HG03378 (cell line): ENCODE measurements around the gene PRSS37.
A peak's percentile ranks its signal among the peaks of the same experiment; 100 is the strongest.
"Not testable (repeated sequence)": the region's sequence is repeated elsewhere in the genome, so short reads cannot be mapped to it uniquely, and the experiment has no call there.

ENCODE experiments used
- ATAC-seq: cut with Tn5 transposase; IDR thresholded peaks from one replicate; pipeline ENCODE4 v1.9.1; 2021; ENCODE audit warnings: mild to moderate bottlenecking, moderate library complexity; ENCODE audit not compliant: unreplicated experiment

PRSS37 gene

GRCh38 chr7:141841385-141841784, at the start of gene PRSS37:
PRSS37 (minus strand) TSS chr7:141841485; CDS start chr7:141841049, 436 bp downstream.
- no peak for ATAC-seq

GRCh38 chr7:141889321-141889720, 48.0 kb upstream of the PRSS37 start:
- ATAC-seq = no peak

- peak; percentile 51 for ATAC-seq
These were observed 43.4 kb upstream of the PRSS37 start for GRCh38 chr7:141884539-141885225.

GRCh38 chr7:141880960-141881359, 39.7 kb upstream of the PRSS37 start:
- ATAC-seq = no peak

- ATAC-seq = no peak
These were observed 36.1 kb upstream of the PRSS37 start for GRCh38 chr7:141877365-141877764.

- ATAC-seq = no peak
These were observed 35.1 kb upstream of the PRSS37 start for GRCh38 chr7:141876371-141876770.

- ATAC-seq = no peak
These were observed 34.2 kb upstream of the PRSS37 start for GRCh38 chr7:141875453-141875852.

- no peak for ATAC-seq
These were observed 33.5 kb upstream of the PRSS37 start for GRCh38 chr7:141874787-141875186.

- no peak for ATAC-seq
These were observed 31.6 kb upstream of the PRSS37 start for GRCh38 chr7:141872931-141873330.

- ATAC-seq = no peak
These were observed 25.7 kb upstream of the PRSS37 start for GRCh38 chr7:141866974-141867373.

GRCh38 chr7:141864765-141865447, 23.6 kb upstream of the PRSS37 start:
- no peak for ATAC-seq

- no peak for ATAC-seq
These were observed 18.9 kb upstream of the PRSS37 start for GRCh38 chr7:141860207-141860606.

GRCh38 chr7:141847996-141848395, 6.7 kb upstream of the PRSS37 start:
- no peak for ATAC-seq

GRCh38 chr7:141844256-141844655, 3.0 kb upstream of the PRSS37 start:
- no peak for ATAC-seq

- no peak for ATAC-seq
These were observed 1.6 kb upstream of the PRSS37 start for GRCh38 chr7:141842904-141843303.

GRCh38 chr7:141840708-141841107, 577 bp downstream of the PRSS37 start:
- ATAC-seq = no peak

- ATAC-seq = no peak
These were observed 2.0 kb downstream of the PRSS37 start for GRCh38 chr7:141839256-141839655.

GRCh38 chr7:141838581-141838980, 2.7 kb downstream of the PRSS37 start:
- no peak for ATAC-seq

- no peak for ATAC-seq
These were observed 3.6 kb downstream of the PRSS37 start for GRCh38 chr7:141837683-141838082.

GRCh38 chr7:141822432-141822831, 18.9 kb downstream of the PRSS37 start:
- ATAC-seq = not testable (repeated sequence)

GRCh38 chr7:141820067-141820466, 21.2 kb downstream of the PRSS37 start:
- ATAC-seq = no peak

GRCh38 chr7:141792526-141792925, 48.8 kb downstream of the PRSS37 start:
- ATAC-seq = no peak
